NCI-H2081 treated with DMSO at 0.1 percent for 48 hours (cell line): Measurements from ENCODE around the gene PRMT6.
"Not testable (repeated sequence)": the region's sequence is repeated elsewhere in the genome, so short reads cannot be mapped to it uniquely, and the experiment has no call there.

Experiments used
- DNase-seq: peaks from one replicate; lab custom pipeline; 2025; lab: John Stamatoyannopoulos, UW

PRMT6 gene

GRCh38 chr1:107056426-107057196 is at the start of gene PRMT6:
Gene PRMT6, plus strand, starts transcription at chr1:107056674. Its CDS starts 42 bp downstream, at chr1:107056716.
- DNase-seq, result no peak

- no peak for DNase-seq
Measured at GRCh38 chr1:107009281-107009680, 47.2 kb upstream of the PRMT6 start.

- DNase-seq, result no peak
Measured at GRCh38 chr1:107010582-107010981, 45.9 kb upstream of the PRMT6 start.

- no peak for DNase-seq
Measured at GRCh38 chr1:107016376-107016978, 40.0 kb upstream of the PRMT6 start.

- no peak for DNase-seq
Measured at GRCh38 chr1:107018445-107018844, 38.0 kb upstream of the PRMT6 start.

GRCh38 chr1:107019166-107019565 is 37.3 kb upstream of the PRMT6 start:
- no peak for DNase-seq

- not testable (repeated sequence) for DNase-seq
Measured at GRCh38 chr1:107038874-107039273, 17.6 kb upstream of the PRMT6 start.

GRCh38 chr1:107044310-107045220 is 11.9 kb upstream of the PRMT6 start:
- DNase-seq, result not testable (repeated sequence)

- no peak for DNase-seq
Measured at GRCh38 chr1:107047602-107048001, 8.9 kb upstream of the PRMT6 start.

GRCh38 chr1:107048241-107048640 is 8.2 kb upstream of the PRMT6 start:
- DNase-seq, result no peak

GRCh38 chr1:107051266-107051665 is 5.2 kb upstream of the PRMT6 start:
- DNase-seq, result no peak

- not testable (repeated sequence) for DNase-seq
Measured at GRCh38 chr1:107055919-107056425, 502 bp upstream of the PRMT6 start.

GRCh38 chr1:107057197-107058133 is 991 bp downstream of the PRMT6 start:
- no peak for DNase-seq

GRCh38 chr1:107058245-107059032 is 2.0 kb downstream of the PRMT6 start:
- no peak for DNase-seq

- DNase-seq, result no peak
Measured at GRCh38 chr1:107061886-107062285, 5.4 kb downstream of the PRMT6 start.

GRCh38 chr1:107073493-107073892 is 17.0 kb downstream of the PRMT6 start:
- no peak for DNase-seq

- no peak for DNase-seq
Measured at GRCh38 chr1:107076841-107077240, 20.4 kb downstream of the PRMT6 start.

GRCh38 chr1:107079249-107079648 is 22.8 kb downstream of the PRMT6 start:
- DNase-seq, result no peak

- DNase-seq, result no peak
Measured at GRCh38 chr1:107081102-107081501, 24.6 kb downstream of the PRMT6 start.

GRCh38 chr1:107091418-107091817 is 34.9 kb downstream of the PRMT6 start:
- no peak for DNase-seq
